PC-9 (cell line): ENCODE data around the gene N4BP2L2. TPM values are rescaled to one million over a fixed set of nuclear protein-coding genes. Genes with fewer than 3 reads are reported as not detected.

Experiments used
- BruUV-seq: library from RNA; stranded (reverse); fragments of 400-500 nt; replicated peaks from 2 replicates; lab custom pipeline; 2021; lab: Mats Ljungman, UMichigan
- CTCF ChIA-PET: fragments of 300-600 bp; sonication (Branson Sonifier 250); formaldehyde crosslinking; loops from one replicate; lab custom pipeline; 2022; ENCODE audit warnings: antibody characterized with exemption; lab: Charles Lee
- POLR2A ChIA-PET: fragments of 300-600 bp; sonication (Branson Sonifier 250); formaldehyde crosslinking; loops from one replicate; lab custom pipeline; 2022; ENCODE audit warnings: antibody characterized with exemption; ENCODE audit not compliant: unreplicated experiment; lab: Charles Lee
- DNase-seq, 2 experiments: peaks; one replicate each; pipeline versions ENCODE4 v3.0.0 to v3.0.0-alpha.2; 2015 to 2022; ENCODE audit warnings: mixed read lengths in 1 of 2
- H2AFZ ChIP-seq: fragments of 200-600 bp; sonication (generic); 2 replicates; pipeline ENCODE4 v1.8.1; 2017; ENCODE audit warnings: antibody characterized with exemption
- H3F3A ChIP-seq: fragments of 200-600 bp; sonication (generic); 2 replicates; pipeline ENCODE4 v1.8.1; 2017; ENCODE audit warnings: antibody characterized with exemption, mild to moderate bottlenecking, low read depth; ENCODE audit not compliant: insufficient read depth
- H3K27ac ChIP-seq: fragments of 200-600 bp; sonication (generic); 2 replicates; pipeline ENCODE4 v1.6.1; 2016; ENCODE audit warnings: mixed run types
- H3K27me3 ChIP-seq: fragments of 200-600 bp; sonication (generic); 2 replicates; pipeline ENCODE4 v1.6.1; 2016; ENCODE audit warnings: low read depth, mixed run types; ENCODE audit not compliant: insufficient read depth
- H3K36me3 ChIP-seq: fragments of 200-600 bp; sonication (generic); 2 replicates; pipeline ENCODE4 v1.6.1; 2016; ENCODE audit warnings: low read depth, mixed run types
- H3K4me1 ChIP-seq: fragments of 200-600 bp; sonication (generic); replicated peaks from 2 replicates; pipeline ENCODE4 v1.6.1; 2016; ENCODE audit warnings: mixed run types; ENCODE audit not compliant: insufficient read depth
- H3K4me2 ChIP-seq: fragments of 200-600 bp; sonication (generic); 2 replicates; pipeline ENCODE4 v1.6.1; 2017; ENCODE audit warnings: mixed run types
- H3K4me3 ChIP-seq: fragments of 200-600 bp; sonication (generic); 2 replicates; pipeline ENCODE4 v1.6.1; 2016; ENCODE audit warnings: mixed run types
- H3K79me2 ChIP-seq: fragments of 200-600 bp; sonication (generic); 2 replicates; pipeline ENCODE4 v1.6.1; 2017; ENCODE audit warnings: low read depth, mixed run types
- H3K9me2 ChIP-seq: fragments of 200-600 bp; sonication (generic); 2 replicates; pipeline ENCODE4 v1.8.1; 2017; ENCODE audit warnings: mild to moderate bottlenecking; ENCODE audit not compliant: insufficient read depth
- H3K9me3 ChIP-seq: fragments of 200-600 bp; sonication (generic); 2 replicates; pipeline ENCODE4 v1.8.1; 2016; ENCODE audit warnings: low read depth; ENCODE audit not compliant: insufficient read depth
- H4K20me1 ChIP-seq: fragments of 200-600 bp; sonication (generic); 2 replicates; pipeline ENCODE4 v1.8.1; 2017; ENCODE audit not compliant: insufficient read depth
- CTCF ChIP-seq: fragments of 200-600 bp; sonication (generic); conservative IDR thresholded peaks from 2 replicates; pipeline ENCODE4 v1.6.1; 2017; ENCODE audit warnings: mixed run types, antibody characterized with exemption, mild to moderate bottlenecking, moderate library complexity
- EZH2 ChIP-seq: fragments of 200-600 bp; sonication (generic); IDR thresholded peaks from 2 replicates; pipeline ENCODE4 v1.8.0; 2017; ENCODE audit warnings: antibody characterized with exemption, low read depth
- intact Hi-C: fragments of 100-400 bp; cut with micrococcal nuclease; formaldehyde crosslinking; loops from one replicate; pipeline ENCODE4 v1.10.0; 2022; ENCODE audit not compliant: unreplicated experiment
- total RNA-seq: library from RNA; stranded (reverse); gene quantifications from 2 replicates; pipeline ENCODE4 v1.2.3, GENCODE V29; 2021

N4BP2L2 gene
- total RNA-seq, 1 experiment from 2014 or later = 81.3 TPM

- TF ChIP-seq EZH2 = no peak
- no peak for TF ChIP-seq CTCF
- Histone ChIP-seq H3K27ac (no peak overlapping the region), H3K79me2 (no peaks in the 10 kb centered on the region), H3K27me3 (no peaks in the 10 kb centered on the region), H3K9me3 (no peaks in the 10 kb centered on the region), H3K4me3 (no peak overlapping the region), H3K4me2 (no peak overlapping the region), H3K36me3 (no peaks in the 10 kb centered on the region), H3K4me1 (no peaks in the 10 kb centered on the region), H3F3A (no peaks in the 10 kb centered on the region), H2AFZ (no peak overlapping the region), H4K20me1 (no peaks in the 10 kb centered on the region), H3K9me2 (no peaks in the 10 kb centered on the region)
- intact Hi-C loops = no loop called here
- ChIA-PET CTCF (interaction anchor here (0.6 kb wide), 1 partner anchor 1032 kb away, joined by 4 read pairs; no protein-coding TSS in a partner anchor), POLR2A (no interaction called here)
- DNase-seq = no peak
- BruUV-seq = no TSS peak
Observed at GRCh38 chr13:32548837-32549236, 10.2 kb upstream of the N4BP2L2 start.

- CTCF ChIA-PET = interaction anchor here (0.6 kb wide), 1 partner anchor 635 kb away, joined by 3 read pairs; no protein-coding TSS in a partner anchor
- intact Hi-C loops = no loop called here
- no TSS peak for BruUV-seq
Observed at GRCh38 chr13:32545083-32545482, 6.5 kb upstream of the N4BP2L2 start.

GRCh38 chr13:32542221-32542620 is 3.6 kb upstream of the N4BP2L2 start:
- H3F3A ChIP-seq = no peaks in the 10 kb centered on the region
- H4K20me1 ChIP-seq = no peaks in the 10 kb centered on the region
- TF ChIP-seq EZH2 = no peak
- no peak for TF ChIP-seq CTCF
- H3K9me2 ChIP-seq = no peaks in the 10 kb centered on the region
- no peak overlapping the region for H3K27ac ChIP-seq
- no peak overlapping the region for H3K4me2 ChIP-seq
- ChIA-PET CTCF (no interaction called here), POLR2A (no interaction called here)
- no peaks in the 10 kb centered on the region for H3K9me3 ChIP-seq
- no peak overlapping the region for H2AFZ ChIP-seq
- H3K4me1 ChIP-seq = peaks cover 7% of the 10 kb centered on the region
- no TSS peak for BruUV-seq
- no peak for DNase-seq
- peaks cover 13% of the 10 kb centered on the region for H3K79me2 ChIP-seq
- H3K36me3 ChIP-seq = no peaks in the 10 kb centered on the region
- no peaks in the 10 kb centered on the region for H3K27me3 ChIP-seq
- H3K4me3 ChIP-seq = no peak overlapping the region
- intact Hi-C loops = no loop called here

More at GRCh38 chr13:32545083-32545482, 6.5 kb upstream of the N4BP2L2 start:
- no peak overlapping the region for H3K27ac ChIP-seq
- no peaks in the 10 kb centered on the region for H3K36me3 ChIP-seq
- no peaks in the 10 kb centered on the region for H3K9me3 ChIP-seq
- no peaks in the 10 kb centered on the region for H3K27me3 ChIP-seq
- H3F3A ChIP-seq = no peaks in the 10 kb centered on the region
- POLR2A ChIA-PET = no interaction called here
- no peaks in the 10 kb centered on the region for H3K79me2 ChIP-seq
- H3K4me3 ChIP-seq = no peak overlapping the region
- TF ChIP-seq EZH2 = no peak
- no peak for TF ChIP-seq CTCF
- no peaks in the 10 kb centered on the region for H3K4me1 ChIP-seq
- H3K9me2 ChIP-seq = no peaks in the 10 kb centered on the region
- no peak overlapping the region for H2AFZ ChIP-seq
- no peak overlapping the region for H3K4me2 ChIP-seq
- no peaks in the 10 kb centered on the region for H4K20me1 ChIP-seq
- no peak for DNase-seq
